HepG2 (cell line): ENCODE results near the gene RIPOR3. TPM values are rescaled to one million over a fixed set of nuclear protein-coding genes. Genes with fewer than 3 reads are reported as not detected.

Experiments
- FOXA3 ChIP-seq: IDR thresholded peaks from 2 replicates; pipeline ENCODE4 v1.6.1; 2016; ENCODE audit warnings: missing genetic modification reagents, missing compliant biosample characterization
- GATAD2A ChIP-seq: IDR thresholded peaks from 2 replicates; pipeline ENCODE4 v1.6.1; 2016
- HNRNPLL ChIP-seq: fragments of 200-400 bp; formaldehyde crosslinking; IDR thresholded peaks from 2 replicates; pipeline ENCODE4 v1.6.1; 2017; ENCODE audit warnings: mild to moderate bottlenecking, low read depth, low read length; ENCODE audit not compliant: poor library complexity, severe bottlenecking
- IKZF4 ChIP-seq: sonication (generic); formaldehyde crosslinking; IDR thresholded peaks from 2 replicates; pipeline ENCODE4 v1.5.1; 2020; ENCODE audit warnings: borderline replicate concordance, mild to moderate bottlenecking, low read depth, missing genetic modification reagents; ENCODE audit errors: not compliant biosample characterization
- MYC ChIP-seq: sonication (generic); formaldehyde crosslinking; IDR thresholded peaks from 2 replicates; pipeline ENCODE4 v1.9.0; 2021; ENCODE audit warnings: missing genetic modification reagents, borderline replicate concordance
- NFAT5 ChIP-seq: sonication (generic); formaldehyde crosslinking; IDR thresholded peaks from 2 replicates; pipeline ENCODE4 v1.4.0; 2020; ENCODE audit warnings: missing genetic modification reagents
- PHF20 ChIP-seq: sonication (generic); formaldehyde crosslinking; IDR thresholded peaks from 2 replicates; pipeline ENCODE4 v1.5.0; 2020; ENCODE audit warnings: mild to moderate bottlenecking, missing genetic modification reagents
- SOX6 ChIP-seq, 2 experiments: fragments of 450-650 bp in 1 of 2; sonication (generic) in 1 of 2; formaldehyde crosslinking in 1 of 2; IDR thresholded peaks; 2 replicates each; pipeline versions ENCODE4 v1.4.0 to v1.6.1; 2017 to 2020; ENCODE audit warnings: antibody characterized with exemption in 1 of 2, mild to moderate bottlenecking in 1 of 2, missing genetic modification reagents in 1 of 2
- TP53 ChIP-seq: sonication (generic); formaldehyde crosslinking; conservative IDR thresholded peaks from 2 replicates; pipeline ENCODE4 v1.4.0; 2020; ENCODE audit warnings: missing genetic modification reagents
- USF2 ChIP-seq, 2 experiments: sonication (generic) in 1 of 2; formaldehyde crosslinking in 1 of 2; IDR thresholded peaks; 2 replicates each; pipeline versions ENCODE4 v1.5.1 to v1.6.1; 2011 to 2020; ENCODE audit warnings: borderline replicate concordance in 1 of 2, low read depth in 1 of 2, low read length in 1 of 2, mild to moderate bottlenecking in 1 of 2, missing genetic modification reagents in 1 of 2, moderate library complexity in 1 of 2
- ZBTB25 ChIP-seq: IDR thresholded peaks from 2 replicates; pipeline ENCODE4 v1.6.1; 2018; ENCODE audit warnings: missing genetic modification reagents
- ZNF331 ChIP-seq: sonication (generic); formaldehyde crosslinking; IDR thresholded peaks from 2 replicates; pipeline ENCODE4 v1.4.0; 2020; ENCODE audit warnings: missing genetic modification reagents
- ZNF367 ChIP-seq: sonication (generic); formaldehyde crosslinking; IDR thresholded peaks from 2 replicates; pipeline ENCODE4 v1.4.0; 2020; ENCODE audit warnings: missing genetic modification reagents, borderline replicate concordance
- ZNF589 ChIP-seq: sonication (generic); formaldehyde crosslinking; conservative IDR thresholded peaks from 2 replicates; pipeline ENCODE4 v1.8.0; 2022; ENCODE audit warnings: mild to moderate bottlenecking, moderate library complexity, missing genetic modification reagents
- polyA plus RNA-seq, 8 experiments: library from polyadenylated mRNA; depleted of rRNA in 3 of 8; stranded (reverse) in 7 of 8; unstranded in 1 of 8; fragments of >200 nt; fragmentation: Illumina TruSeq in 4 of 8; extraction: Trizol in 4 of 8; gene quantifications; 2 replicates each; pipeline versions ENCODE4 v1.2.1 to v1.2.3, GENCODE V29; 2011 to 2016; ENCODE audit warnings: low read depth in 4 of 8, missing spikeins in 1 of 8, mixed read lengths in 1 of 8; ENCODE audit not compliant: insufficient read depth in 1 of 8
- total RNA-seq, 5 experiments: library from RNA; depleted of rRNA; stranded (reverse); fragments of >200 nt; fragmentation: Illumina TruSeq; extraction: Trizol; gene quantifications; 2 replicates each; pipeline ENCODE4 v1.2.3, GENCODE V29; 2016; ENCODE audit warnings: low read depth in 1 of 5

RIPOR3 gene
- total and polyA plus RNA-seq, 2 of the 13 experiments (the other 11 are each of a cell fraction or from before 2014, with no cell fraction given), result 0.18 TPM; not detected in 1

- TF ChIP-seq USF2 (IDR thresholded peaks at IDR 0.05; ENCODE audit: low read depth, low read length), result 0 out of 2 replicates have a peak, but pooled peaks have one; percentile 36
- no peak for TF ChIP-seq USF2 (CRISPR knock-in tag; IDR thresholded peaks at IDR 0.05; ENCODE audit: borderline replicate concordance)
- peak; percentile 46 for TF ChIP-seq ZNF331 (CRISPR knock-in tag)
- TF ChIP-seq ZNF589, result peak; percentile 52; the same call in 1 of the 2 replicates
- no peak for TF ChIP-seq TP53 (CRISPR knock-in tag)
- no peak for TF ChIP-seq ZNF367
- peak; percentile 82; the same call in 1 of the 2 replicates for TF ChIP-seq MYC (CRISPR knock-in tag)
- TF ChIP-seq GATAD2A (CRISPR knock-in tag), result no peak; the same call in 1 of the 2 replicates
- peak; percentile 55; the same call in 1 of the 2 replicates for TF ChIP-seq NFAT5
- TF ChIP-seq SOX6 (IDR thresholded peaks at IDR 0.05), result no peak
- TF ChIP-seq SOX6 (CRISPR knock-in tag; IDR thresholded peaks at IDR 0.05), result peak; percentile 61; the same call in 1 of the 2 replicates
- TF ChIP-seq IKZF4 (CRISPR knock-in tag), result no peak
- TF ChIP-seq PHF20 (CRISPR knock-in tag), result 0 out of 2 replicates have a peak, but pooled peaks have one; percentile 40
- peak; percentile 61; the same call in 1 of the 2 replicates for TF ChIP-seq ZBTB25 (CRISPR knock-in tag)
- TF ChIP-seq FOXA3 (CRISPR knock-in tag), result peak; percentile 50; the same call in 1 of the 2 replicates
- peak; percentile 27 for TF ChIP-seq HNRNPLL
These were observed 66.9 kb downstream of the RIPOR3 start (continued) for GRCh38 chr20:50624351-50625016.
